ENCODE measurements around the gene ERP44.

DNA sequence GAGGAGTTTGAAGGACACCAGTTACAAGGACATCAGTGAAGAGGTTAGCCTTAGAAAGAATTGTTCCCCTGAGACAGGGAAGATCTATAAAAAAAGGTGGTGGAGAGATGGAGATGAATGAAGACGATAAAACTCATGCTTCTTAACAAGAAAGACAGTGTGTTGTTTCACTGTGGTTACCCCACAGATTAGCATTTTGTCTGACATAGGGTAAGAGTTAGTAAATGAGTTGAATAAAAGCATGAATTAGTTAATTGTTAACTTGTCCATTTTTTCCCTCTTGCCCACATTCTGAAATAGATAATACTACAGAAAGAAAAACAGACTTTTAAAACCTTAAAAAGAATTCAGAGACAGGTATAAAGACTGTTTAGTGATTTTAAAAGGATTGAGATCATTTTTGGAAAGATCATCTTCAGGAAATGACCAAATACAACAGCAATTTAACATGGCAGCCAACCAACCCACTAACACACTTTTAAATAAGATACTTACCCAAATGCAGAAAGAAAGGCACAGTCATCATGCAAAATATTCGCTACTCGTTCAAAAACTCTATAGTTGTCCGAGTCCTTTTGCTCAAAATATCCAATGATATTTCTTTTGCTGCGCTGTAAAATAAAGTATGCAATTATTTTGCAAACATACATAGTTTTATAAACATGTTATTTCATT, 78.5 kb downstream of the ERP44 start:
- TF ChIP-seq CTCF (IDR thresholded peaks at IDR 0.05), result no peak
- TF ChIP-seq POLR2A (IDR thresholded peaks at IDR 0.05), result no peak

Measured in right lobe of liver (tissue), 4 donors.